GM12891 (cell line): ENCODE data around the gene USP48.
A peak's percentile ranks its signal among the peaks of the same experiment; 100 is the strongest.

Experiments
- DNase-seq: peaks from one replicate; pipeline ENCODE4 v3.0.0; 2011; ENCODE audit warnings: low spot score; ENCODE audit not compliant: insufficient read length
- FAIRE-seq: peaks from 2 replicates; lab custom pipeline; 2011; peaks lifted over from hg19 to GRCh38; lab: Jason Lieb, UNC
- PAX5 ChIP-seq: IDR thresholded peaks from 2 replicates; pipeline ENCODE4 v1.6.1; 2011; ENCODE audit warnings: low read length, moderate library complexity, mild to moderate bottlenecking; ENCODE audit not compliant: insufficient read depth, severe bottlenecking
- POLR2A ChIP-seq: IDR thresholded peaks from 2 replicates; pipeline ENCODE4 v1.6.1; 2011; ENCODE audit warnings: low read depth, low read length, control low read depth
- POLR2AphosphoS5 ChIP-seq: IDR thresholded peaks from 2 replicates; pipeline ENCODE4 v1.6.1; 2011; ENCODE audit warnings: low read depth, low read length, control low read depth
- POU2F2 ChIP-seq: IDR thresholded peaks from 2 replicates; pipeline ENCODE4 v1.6.1; 2011; ENCODE audit warnings: low read depth, mild to moderate bottlenecking, control low read depth, low read length, moderate library complexity
- SPI1 ChIP-seq: IDR thresholded peaks from 2 replicates; pipeline ENCODE4 v1.6.1; 2011; ENCODE audit warnings: low read depth, low read length, control low read depth
- TAF1 ChIP-seq: IDR thresholded peaks from 2 replicates; pipeline ENCODE4 v1.6.1; 2011; ENCODE audit warnings: low read depth, low read length, control low read depth

Gene USP48

GRCh38 chr1:21670059-21670881 lies 112.7 kb downstream of the USP48 start:
- no peak for TF ChIP-seq SPI1
- TF ChIP-seq POU2F2, result no peak
- peak; percentile 6; the same call in 1 of the 2 replicates for TF ChIP-seq POLR2AphosphoS5
- no peak for FAIRE-seq
- no peak for DNase-seq

DNA sequence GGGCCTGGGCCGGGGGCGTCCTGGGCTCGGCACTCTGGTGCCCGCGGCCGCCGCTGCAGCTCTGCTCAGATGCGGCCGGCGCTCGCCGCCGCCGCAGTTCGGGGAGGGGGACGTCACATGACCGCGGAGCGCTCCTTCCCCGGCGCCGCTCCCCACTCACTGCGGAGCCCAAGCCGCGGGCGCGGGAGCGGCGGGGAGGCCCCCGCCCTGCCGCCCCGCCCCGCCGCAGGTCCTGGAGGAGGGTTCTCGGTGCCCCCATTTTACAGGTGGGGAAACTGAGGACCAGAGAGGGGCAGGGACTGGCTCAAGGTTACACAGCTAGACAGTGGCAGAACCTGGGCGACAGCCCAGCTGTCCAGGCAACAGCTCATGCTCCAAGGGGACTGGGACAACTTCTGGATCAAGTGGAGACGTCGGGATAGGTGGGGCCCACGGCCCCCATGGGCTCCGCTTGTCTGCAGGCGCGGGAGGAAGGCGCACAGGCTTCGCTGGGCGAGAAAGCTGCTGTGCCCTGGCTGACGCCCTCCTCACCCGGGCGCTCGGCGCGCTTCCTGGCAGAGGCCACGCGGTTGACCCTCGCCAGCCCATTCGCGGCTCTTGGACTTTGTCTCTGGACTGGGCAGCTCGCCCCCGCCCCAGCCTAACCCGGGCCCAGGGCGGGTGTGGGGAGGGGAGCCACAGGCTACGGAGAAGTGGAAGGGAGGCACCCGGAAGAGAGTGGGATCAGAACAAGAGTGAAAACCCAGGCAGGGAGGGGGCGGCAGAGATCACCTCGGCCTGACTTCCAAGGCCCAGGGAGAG lies 113.5 kb downstream of the USP48 start, which contains the start of gene RAP1GAP:
RAP1GAP (minus strand) TSS at position 100 of the 801 bp plus-strand sequence. CDS start 49,325 bp downstream, outside the sequence.
- DNase-seq (no peak), FAIRE-seq (no peak)
- TF ChIP-seq POU2F2, result no peak
- TF ChIP-seq POLR2AphosphoS5, result no peak
- no peak for TF ChIP-seq SPI1
- no peak for TF ChIP-seq PAX5
- TF ChIP-seq POLR2A, result no peak
- TF ChIP-seq TAF1, result no peak

- TF ChIP-seq POLR2AphosphoS5 (no peak), SPI1 (no peak), TAF1 (no peak), POLR2A (no peak), PAX5 (no peak), POU2F2 (no peak)
- DNase-seq (no peak), FAIRE-seq (no peak)
Measured at GRCh38 chr1:21668951-21669257, 114.0 kb downstream of the USP48 start.

- FAIRE-seq (no peak), DNase-seq (no peak)
- TF ChIP-seq POU2F2 (no peak), PAX5 (no peak), TAF1 (no peak), SPI1 (no peak), POLR2AphosphoS5 (no peak), POLR2A (no peak)
Measured at GRCh38 chr1:21668232-21668950, 114.6 kb downstream of the USP48 start.

- DNase-seq (no peak), FAIRE-seq (no peak)
- TF ChIP-seq SPI1 (no peak), POU2F2 (no peak), POLR2AphosphoS5 (no peak), POLR2A (no peak), TAF1 (no peak), PAX5 (no peak)
Measured at GRCh38 chr1:21667348-21668231, 115.4 kb downstream of the USP48 start.

DNA sequence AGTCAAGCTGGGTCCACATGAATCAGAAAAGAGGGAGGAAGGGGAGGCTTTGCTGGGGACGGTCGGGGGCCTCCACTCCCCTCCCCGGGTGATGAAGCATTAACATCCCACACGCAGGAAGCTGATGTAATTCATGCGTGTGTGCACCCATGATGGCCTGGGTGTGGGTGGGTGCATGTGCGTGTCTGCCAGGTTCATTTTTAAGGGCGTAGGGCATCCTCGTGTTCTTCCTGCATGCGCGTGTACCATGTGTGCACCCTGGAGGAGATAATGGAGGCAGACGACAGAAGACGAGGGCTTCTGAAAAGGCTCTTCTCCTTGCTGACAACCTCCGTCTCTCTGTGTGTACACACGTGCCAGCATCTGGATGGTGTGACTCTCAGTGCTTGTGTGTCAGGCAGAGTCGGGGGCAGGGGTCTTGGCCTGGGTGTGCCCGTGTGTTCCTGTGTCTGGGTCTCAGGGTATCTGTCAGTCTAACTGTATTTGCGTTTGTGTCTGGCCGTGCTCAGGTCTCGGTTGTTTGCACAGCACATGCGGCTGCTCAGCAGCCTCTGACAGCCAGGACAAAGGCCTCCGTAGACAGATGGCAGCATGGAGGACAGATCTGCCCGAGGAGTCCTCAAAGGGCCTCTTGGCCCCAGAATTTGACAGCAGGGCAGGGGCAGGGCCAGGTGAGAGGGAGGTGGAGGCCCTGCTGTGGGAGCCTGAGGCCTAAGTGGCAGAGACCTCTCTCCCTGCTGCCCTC lies 116.2 kb downstream of the USP48 start:
- TF ChIP-seq PAX5, result no peak
- no peak for TF ChIP-seq POU2F2
- TF ChIP-seq POLR2AphosphoS5, result no peak
- no peak for TF ChIP-seq TAF1
- TF ChIP-seq SPI1, result no peak
- TF ChIP-seq POLR2A, result no peak
- no peak for FAIRE-seq
- DNase-seq, result no peak

DNA sequence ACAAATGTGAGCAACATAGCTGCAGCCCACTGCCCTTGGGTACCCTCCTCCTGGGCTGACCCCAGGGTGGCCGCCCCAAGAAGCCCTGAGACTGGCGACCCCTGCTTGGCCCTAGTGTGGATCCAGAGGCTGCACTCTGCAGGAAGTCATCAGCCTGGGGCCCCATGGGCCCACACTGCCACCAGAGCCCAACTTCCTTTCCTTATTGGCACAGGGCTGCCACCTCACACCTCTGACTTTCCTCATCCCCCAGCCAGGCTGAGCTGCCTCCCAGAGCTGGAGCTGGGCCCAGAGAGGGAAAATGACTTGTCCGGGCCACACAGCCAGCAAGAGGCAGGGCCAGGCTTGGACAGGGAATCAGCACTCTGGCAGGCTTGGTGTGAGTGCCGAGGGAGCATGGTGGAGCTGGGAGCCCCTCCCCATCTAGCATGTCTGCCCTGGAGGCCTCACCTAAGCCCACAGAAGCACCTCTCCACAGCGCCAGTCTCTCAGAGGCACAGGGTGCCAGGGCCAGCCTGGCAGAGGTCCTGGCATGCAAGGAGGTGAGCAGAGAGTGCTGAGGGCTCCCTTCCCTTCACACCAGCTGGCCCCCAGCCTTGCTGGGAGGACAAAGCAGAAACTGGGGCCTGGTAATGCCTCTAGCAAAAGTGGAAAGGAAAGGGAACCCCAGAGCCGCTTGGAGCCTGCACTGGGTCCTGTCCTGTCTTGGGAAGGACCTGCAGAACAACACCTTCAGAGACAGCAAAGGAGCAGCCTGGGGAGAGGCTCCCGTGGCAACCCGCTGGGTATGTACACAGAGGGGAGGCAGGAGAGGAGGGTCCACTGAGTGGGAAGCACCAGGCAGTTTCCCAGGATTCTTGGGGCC lies 117.0 kb downstream of the USP48 start:
- no peak for FAIRE-seq
- no peak for DNase-seq
- TF ChIP-seq POLR2AphosphoS5, result no peak
